ENCODE results near the gene CHPF2.

Gene CHPF2

DNA sequence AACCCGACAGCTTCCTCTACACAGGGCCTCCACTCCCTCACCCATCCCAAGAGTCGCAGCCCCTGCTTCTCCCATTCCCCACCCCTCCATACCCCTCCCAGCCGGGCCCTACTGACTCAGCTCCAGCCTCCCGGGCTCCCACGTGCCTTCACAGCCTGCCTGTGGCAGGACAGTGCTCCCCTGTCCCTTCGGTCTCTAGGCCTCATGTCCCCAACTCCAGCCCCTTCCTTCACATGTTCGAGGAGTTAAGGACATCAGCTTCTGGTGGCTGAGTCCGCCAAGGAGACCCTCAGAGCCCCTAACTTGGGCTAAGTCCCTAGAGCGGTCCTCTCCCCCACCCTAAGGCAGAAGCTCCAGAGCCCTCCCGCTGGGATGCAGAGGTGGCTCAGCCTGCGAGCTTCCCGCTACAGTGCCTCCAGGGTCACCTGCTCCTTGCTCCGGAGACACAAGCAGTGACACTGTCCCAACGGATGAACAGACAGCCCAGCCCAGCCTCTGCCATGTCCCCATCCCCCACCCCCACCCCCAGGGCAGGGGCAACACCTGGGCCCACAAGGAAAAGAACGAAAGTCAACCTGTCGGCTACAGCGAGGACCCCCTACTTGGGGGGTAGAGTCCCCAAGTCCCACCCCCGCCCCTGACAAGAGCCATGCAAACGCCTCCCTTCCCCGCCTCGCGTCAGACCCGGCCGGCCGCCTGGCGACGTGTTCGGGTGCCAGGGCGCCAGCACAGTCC is 15.5 kb downstream of the CHPF2 start:
- no peak for DNase-seq

DNA sequence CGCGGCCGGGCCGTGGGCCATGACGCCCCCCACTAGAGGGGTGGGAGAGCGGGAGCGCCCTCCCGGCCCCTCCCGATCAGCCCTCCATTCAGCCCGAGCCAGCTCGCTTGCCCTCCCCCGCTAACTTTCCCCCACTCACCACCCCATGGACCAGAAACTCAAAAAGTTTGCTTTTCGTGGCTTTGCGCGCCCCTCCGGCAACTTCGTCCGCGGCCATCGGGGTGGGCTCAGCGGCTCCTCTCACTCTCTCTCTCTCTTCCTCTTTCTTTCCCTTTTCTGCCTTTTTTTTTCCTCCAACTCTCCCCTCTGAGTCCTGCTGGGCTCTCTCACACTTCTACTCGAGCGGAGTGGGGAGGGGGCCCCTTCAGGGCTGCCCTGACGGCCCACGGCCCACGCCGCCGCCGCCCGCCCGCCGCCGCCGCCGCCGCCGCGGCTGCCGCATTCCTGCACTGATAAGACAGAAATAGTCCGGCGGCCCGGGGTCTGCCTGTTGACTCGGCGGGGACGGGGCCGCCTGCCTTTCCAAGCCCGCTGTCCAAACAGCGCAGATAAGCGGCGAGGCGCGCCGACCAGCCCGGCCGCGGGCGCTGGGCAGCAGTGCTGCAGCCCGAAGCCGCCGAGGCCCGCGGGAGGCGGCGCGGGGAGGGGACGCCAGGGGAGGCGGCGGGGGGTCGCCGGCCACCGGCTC is 16.2 kb downstream of the CHPF2 start, which contains the start of gene SMARCD3:
Gene SMARCD3 (minus strand): TSS at position 349 of the 688 bp plus-strand sequence. CDS start 132 bp downstream, at position 217.
- DNase-seq: no peak

DNA sequence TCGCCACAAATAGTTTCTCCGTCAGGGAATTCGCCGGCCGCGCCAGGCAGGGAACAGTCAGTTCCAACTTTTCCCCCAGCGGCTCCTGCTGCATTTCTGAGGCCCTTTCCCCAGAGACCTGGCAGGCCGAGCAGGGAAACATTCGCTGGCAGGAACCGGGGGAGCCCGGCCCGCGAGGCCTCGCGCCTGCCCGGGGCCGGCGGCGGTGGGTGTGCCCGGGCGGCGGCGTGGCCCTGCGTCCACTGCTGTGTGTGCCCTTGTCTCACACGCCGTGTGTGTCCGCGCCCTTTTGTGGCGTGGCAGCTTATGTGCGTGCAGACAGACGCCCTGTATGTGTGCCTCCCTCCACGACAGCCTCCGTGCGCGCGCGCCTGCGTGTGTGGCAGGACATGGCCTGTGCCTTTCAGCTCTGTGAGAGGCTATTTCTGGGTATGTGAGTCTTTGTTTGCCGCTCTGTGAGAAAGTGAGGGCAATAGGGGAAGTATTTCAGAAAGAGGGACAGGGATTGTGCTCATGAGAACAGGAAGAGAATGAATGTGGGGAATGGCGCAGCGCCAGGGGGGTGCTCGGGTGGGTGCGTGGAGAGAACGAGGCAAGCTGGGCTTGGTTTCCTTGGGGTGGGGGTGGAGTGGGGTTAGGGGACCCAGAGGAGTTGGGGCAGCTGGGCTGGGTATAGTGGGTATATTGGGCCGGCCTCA is 16.9 kb downstream of the CHPF2 start:
- no peak for DNase-seq

DNA sequence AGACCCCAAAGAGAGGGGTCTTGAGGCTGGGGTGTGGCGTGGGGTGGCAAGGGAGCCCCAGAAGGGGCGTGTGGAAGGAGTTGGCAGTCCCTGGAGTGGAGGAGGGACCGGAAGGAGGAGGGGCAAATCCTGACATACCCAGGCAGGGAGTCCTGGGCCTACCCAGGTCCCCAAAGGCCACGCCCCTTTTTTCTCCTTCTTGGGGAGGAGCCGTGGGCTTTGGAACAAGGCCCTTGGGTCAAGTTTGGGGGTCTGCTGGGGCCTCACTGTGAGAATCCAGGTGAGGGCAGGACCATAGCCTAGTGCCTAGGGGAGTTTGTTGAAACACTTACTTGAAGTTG is 17.4 kb downstream of the CHPF2 start:
- DNase-seq: no peak

DNA sequence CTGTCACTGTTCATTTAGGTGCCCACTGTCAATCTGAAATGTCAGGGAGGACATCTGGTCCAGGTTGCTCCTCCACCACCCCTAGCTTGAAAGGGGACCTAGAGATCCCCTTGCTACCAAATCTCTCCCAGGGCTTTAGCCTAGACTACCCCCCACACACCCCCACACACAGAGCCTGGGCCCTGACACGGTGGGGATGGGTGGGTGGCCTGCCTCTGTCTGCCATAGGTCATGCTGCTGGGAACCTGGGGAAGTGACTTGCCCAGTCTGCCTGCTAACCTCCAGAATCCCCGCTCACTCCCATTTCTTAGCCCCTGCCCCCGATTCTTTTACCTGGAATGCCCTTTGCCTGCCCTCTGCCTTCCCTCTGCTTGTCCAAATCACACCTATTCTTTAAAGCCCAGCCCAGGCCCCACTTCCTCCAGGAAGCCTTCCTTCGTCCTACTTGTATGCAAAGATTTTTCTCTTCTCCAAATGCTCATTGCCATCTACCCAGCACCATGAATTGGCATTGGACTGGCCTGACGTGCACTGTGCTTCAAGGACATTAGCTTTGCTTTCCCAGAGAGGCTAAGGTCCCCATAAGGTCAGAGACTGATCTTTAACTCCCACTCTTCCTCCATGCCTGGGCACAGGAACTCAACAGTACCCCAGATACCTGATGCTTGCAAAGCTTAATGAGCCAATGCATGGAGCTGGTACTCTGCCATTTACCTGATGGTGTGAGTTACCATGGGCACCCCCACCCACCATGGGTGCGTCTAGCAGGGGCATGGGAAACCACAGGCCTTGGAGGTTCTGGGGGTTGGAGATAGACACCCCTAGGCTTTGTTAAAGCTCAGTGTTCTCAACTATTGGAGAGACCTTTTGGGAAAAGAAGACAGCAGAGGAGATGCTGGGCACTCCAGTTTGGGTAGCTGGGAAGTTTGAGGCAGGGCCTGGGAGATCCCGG is 18.2 kb downstream of the CHPF2 start:
- DNase-seq: no peak

DNA sequence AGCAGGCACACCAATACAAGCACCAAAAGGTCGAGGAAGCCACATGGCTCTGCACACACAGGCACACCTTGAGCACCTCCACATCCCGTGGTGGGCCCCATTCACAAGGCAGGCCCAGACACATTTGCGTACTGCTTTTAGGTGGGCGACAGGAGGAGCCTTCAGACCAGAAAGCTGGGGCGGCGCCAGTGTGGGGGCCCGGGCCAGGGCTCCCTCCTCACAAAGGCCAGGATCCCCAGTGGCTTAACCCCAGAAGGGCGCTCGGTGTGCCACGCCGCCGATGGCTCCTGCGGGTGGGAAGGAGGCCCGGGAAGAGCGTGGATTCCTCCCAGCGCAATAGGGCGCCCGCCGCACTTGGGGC is 19.0 kb downstream of the CHPF2 start:
- DNase-seq: no peak

DNA sequence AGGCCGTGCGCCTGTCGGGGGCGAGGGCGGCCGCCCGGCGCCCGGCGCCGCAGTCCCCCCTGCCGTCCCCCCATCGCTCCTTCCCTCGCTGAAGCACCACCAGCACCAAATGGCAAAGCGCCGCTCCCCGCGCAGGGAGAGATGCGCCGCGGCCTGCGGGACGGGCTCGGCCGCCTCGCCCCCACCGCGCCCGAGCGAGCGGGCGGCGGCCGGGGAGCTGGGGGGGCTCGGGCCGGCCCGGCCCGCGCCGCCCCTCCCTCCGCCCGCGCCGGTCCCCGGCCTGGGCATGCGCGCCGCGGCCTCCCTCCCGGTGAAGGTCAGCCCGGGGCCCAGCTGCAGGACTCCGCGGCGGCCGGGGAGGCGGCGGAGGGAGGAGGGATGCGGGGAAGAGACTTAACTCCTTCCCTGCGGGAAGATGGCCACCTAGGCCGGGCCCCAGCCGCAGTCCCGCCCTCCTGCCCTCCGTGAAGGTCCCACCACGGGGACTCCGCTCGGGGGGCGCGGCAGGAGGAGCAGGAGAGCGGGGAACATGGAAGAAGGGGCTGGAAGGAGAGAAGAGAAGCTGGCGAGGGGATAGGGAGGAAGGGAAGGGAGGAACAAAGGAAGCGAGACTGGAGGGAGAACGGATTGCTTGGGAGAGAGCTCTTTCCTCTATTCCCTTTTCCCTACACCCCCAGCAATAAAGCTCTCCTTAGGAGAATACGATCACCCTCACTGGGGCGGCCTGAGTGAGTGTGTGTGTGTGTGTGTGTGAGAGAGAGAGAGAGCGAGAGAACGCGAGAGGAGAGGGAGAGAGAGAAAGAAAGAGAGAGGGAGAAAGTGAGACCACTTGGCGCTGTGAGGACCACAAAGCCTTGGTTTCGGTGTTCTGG is 19.6 kb downstream of the CHPF2 start:
- DNase-seq: no peak

DNA sequence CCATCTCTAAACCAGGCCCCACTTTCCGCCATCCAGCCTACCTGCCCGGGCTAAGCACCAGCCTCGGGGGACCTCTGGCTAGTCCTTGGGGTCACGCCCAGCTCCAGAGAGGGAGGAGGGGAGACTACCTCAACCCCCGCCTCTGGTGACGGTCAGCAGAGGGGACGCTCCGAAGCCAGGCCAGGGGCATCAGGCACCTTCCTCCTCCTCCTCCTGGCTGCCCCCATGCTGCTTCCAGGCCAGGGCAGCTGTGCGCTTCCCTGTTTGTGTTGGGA is 20.2 kb downstream of the CHPF2 start:
- DNase-seq: no peak

DNA sequence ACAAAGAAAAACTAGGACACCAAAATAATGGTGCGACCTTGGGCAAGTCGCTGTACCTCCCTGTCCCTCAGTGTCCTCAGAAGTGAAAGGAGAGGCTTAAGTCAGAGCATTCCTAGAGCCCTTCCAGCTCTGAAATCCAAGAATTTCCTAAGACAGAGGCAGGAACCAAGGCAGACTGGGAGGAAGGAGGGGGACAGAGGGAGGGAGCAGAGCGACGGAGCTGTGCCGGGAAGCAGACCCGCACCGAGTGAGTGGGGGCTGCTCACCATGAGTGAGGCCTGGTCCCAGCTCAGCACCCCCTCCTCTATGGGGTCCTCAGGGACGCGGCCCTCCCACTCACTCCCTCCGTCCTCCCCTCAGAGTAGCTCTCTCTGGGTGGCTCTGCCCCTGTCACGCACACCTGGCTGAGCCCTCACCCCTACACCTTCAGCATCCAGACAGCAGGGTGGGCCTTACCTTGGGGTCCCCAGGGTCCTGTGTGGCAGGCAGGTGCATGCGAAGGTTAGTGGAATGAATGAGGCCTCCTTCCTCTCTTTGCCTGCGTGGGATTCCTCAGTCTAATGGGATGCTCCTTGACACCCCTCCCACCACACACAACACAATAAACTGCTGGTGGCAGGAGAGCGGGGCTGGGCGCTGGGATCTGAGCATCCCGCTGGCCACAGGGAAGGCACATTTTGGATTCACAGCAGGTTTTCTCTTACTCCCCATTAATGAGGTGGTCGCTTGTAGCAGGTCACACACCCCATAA is 20.9 kb downstream of the CHPF2 start:
- DNase-seq: no peak

DNA sequence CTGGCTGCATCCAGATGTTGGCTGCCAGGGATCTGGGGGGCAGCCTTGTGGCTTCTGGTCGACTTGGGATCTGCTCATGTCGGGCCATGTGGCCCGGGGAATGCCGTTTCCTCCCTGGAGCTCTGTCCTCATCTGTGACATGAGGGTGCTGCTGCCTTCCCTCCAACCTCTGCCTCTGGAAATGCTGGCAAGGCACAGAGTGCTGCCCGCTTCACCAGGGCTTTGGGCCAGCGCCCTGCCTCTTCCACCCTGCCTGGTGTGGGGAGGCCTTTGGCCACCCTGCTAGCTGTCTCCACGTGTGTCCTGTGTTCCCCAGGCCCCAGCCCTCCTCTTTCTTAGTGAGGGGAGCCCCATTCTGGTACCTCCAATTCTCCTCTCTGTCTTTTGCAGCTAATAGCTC is 22.0 kb downstream of the CHPF2 start:
- no peak for DNase-seq

DNA sequence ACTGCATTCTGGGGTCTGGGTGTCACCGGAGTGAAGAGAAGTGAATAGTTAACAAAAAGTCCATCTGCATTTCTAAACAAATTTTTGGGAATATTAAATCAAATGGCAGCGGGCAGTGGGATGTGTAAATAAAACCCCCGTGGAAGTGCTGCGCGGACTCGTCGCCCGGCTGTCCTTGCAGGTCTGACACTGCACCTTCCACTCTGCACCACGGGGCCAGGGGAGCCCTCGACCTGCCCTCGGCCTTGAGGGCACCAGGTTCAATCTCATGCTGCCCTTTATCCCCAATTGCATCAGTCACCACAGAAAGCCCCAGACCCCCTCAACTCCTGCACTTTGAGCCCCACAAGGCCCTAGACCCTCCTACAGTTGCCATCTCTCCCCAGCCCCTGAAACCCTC is 22.6 kb downstream of the CHPF2 start:
- no peak for DNase-seq

DNA sequence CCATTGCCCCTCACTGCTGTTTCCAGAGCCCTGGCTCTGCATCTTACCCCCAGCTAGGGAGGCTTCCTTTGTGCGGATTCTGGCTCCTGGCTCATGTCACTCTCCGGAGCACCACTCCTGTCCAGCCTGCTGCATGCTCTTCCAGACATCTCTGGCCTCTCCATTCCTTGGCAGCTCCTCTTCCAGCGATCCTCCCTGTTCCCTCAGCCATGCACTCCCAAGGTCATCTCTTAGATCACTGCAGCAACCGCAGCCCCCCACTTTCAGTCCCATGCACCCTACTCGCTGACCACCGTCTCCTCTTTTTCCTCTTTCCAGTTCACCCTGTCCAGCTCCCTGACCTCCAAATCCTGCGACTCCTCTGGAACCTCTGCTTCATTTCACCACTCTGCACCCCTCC is 23.1 kb downstream of the CHPF2 start:
- DNase-seq: no peak

DNA sequence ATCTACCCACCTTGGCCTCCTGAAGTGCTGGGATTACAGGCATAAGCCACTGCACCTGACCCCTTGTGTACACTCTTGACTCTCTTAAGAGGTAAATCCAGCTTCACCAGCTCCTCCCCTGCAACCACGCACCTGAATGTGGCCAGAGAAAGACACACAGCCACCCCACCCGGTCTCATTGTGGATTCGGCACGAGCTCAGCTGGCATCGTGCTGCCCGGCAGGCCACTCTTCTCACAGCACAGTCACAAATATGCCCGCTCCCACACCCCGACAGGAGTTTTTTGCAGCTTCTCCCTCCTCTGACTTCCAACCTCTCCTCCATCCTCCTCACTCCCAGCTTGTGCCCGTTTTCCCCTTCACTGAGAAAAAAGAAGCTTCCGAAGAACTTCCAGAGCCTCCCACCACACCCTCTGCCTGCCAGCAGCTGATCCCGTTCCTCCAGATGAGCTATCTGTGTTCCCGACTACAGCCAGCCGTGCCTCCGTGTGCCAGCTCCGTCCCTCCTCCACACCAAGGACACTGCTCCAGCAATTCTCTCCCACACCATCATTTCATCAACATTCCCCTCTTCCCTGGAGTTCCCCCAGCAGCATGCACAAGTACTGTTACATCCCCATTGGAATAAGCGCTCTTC is 24.2 kb downstream of the CHPF2 start:
- DNase-seq: no peak

DNA sequence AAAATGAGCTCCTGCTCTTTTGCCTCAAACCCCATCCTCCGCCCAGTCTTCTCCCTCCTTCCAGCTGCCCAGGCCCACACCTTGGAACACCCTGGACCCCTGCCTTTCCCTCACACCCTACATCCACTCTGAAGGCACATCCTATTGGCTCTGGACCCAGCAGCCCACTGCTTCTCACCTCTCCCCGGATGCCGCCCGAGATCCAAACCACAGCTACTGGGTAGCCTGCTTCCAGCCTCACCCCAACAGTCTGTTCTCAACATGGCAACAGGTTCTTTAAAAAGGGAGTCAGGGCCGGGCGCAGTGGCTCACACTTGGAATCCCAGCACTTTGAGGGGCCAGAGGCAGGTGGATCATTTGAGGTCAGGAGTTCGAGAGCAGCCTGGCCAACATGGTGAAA is 25.7 kb downstream of the CHPF2 start:
- DNase-seq: no peak

DNA sequence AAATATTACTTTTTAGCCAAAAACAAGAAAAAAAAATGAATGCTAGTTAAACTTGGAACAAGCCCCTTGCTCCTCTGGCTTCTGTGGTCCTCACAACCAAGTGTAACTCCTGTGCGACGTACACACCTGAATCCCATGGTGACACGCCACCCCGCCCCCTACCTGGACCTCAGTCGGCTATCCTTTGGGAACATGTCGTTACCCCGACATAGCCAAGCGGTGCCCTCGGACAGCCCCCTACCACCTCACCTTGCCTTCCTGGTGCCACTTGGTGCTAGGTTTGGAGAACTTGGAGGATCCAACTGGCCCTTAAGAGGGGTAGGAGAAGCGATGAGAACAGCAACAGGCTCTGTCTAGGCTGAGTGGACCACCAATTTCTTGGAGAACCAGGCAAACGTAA is 28.2 kb downstream of the CHPF2 start:
- no peak for DNase-seq

DNA sequence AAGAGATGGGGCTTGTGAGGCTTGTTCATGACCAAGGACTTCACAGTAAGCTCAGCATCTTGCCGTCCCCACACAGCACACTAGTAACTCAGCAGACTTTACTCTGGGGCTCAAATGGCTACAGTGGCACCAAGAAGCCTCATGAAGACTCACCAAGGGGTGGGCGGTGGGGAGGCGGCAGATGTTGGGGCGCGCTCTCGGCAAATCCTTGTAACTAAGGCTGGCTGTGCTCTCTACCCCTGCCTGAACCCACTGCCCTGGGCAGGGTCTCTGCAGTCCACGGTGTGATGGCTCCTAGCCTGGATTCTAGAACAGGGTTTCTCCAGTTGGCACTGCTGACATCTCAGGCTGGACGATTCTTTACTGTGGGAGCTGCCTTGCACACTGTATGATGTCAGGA is 28.6 kb downstream of the CHPF2 start:
- DNase-seq: no peak

DNA sequence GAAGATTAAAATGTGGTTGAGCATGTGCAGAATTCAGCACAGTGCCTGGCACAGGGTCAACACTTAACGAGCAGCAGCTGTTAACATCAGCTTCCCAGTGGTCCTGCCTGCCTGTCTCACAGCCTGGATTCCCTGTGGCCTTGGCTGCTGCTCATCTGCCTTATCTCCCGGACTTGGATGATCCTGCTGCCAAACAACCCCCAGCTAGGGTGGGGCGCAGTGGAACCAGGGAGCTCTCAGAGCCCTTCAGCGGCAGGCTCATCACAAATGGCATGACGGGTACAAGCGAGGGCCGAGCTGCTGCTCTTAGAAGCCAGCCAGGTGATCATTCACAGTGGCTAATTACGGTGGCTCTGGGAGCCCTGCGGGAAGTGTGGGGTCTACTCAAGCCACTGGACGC is 29.2 kb downstream of the CHPF2 start:
- DNase-seq: no peak

DNA sequence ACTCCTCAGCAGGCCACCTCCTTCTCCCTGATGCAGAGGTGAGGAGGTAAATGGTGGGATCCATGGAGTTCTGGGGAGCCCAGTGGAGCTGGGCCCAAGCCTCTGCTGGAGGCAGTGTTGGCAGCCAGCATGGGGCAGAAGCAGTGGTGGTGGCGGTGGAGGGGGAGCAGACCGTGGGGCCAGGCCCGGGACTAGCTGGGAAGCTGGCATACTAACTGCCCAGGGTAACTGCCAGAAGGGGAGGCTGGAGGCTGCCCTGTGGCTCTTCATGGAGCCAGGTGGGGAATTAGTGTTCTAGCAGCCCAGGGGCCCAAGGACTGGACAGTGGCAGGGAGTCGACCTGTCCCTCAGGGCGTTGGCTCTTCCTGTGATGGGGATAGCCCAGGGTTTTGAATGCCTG is 32.3 kb downstream of the CHPF2 start:
- no peak for DNase-seq

DNA sequence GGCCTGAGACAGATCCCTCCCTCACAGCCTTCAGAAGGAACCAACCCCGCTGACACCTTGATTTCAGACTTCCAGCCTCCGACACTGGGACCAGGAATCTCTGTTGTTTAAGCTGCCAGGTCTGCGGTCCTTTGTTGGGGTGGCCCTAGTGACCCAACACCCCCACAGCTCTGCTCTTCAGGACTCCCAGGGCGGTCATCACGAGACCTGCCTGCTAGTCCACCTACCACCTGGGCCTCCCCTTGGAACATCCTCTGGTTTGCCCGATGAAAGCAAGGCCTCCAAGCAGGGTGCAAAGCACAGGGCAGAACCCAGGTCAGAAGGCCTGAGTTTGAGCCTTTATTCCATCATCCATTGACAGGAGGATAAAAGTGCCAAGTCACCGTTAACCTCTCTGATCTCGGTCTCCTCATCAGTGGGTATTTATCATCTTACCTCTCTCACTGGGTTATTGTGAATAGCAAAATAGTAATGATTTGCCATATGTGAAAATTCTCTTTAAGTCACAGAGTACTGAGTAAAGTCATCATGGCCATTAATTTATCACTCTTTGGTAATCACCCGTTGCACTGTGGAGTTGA is 33.2 kb downstream of the CHPF2 start:
- DNase-seq: no peak

DNA sequence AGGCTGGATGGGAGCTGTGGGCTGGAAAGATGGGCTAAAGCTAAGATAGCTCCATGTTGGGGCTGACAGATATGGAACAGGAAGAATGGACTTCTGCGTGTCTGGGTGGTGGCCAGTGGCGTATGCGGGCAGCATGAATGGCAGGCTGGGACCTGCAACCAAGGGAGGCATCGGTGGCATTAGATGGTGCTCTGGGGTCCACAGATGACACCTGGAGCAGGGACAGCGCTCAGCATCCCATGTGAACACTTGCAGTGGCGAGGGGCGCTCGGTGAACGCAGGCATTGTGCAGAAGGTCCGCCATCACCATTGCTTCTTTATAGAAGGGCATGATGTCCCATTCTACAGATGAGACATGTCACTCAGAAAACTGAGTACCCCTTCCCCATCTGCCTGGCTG is 37.2 kb downstream of the CHPF2 start:
- DNase-seq: no peak
